Measurements from ENCODE around the gene DSEL. TPM values are rescaled to one million over a fixed set of nuclear protein-coding genes. Genes with fewer than 3 reads are reported as not detected.
A peak's percentile ranks its signal among the peaks of the same experiment; 100 is the strongest.

The DSEL gene
- total RNA-seq (1 to 10 TPM; 1.9 to 4.7 (median 2.5) TPM), polyA plus RNA-seq (1 to 10 TPM in 1 of 2 donors, under 1 TPM in 1; 0.65 to 1.9 TPM)

DNA sequence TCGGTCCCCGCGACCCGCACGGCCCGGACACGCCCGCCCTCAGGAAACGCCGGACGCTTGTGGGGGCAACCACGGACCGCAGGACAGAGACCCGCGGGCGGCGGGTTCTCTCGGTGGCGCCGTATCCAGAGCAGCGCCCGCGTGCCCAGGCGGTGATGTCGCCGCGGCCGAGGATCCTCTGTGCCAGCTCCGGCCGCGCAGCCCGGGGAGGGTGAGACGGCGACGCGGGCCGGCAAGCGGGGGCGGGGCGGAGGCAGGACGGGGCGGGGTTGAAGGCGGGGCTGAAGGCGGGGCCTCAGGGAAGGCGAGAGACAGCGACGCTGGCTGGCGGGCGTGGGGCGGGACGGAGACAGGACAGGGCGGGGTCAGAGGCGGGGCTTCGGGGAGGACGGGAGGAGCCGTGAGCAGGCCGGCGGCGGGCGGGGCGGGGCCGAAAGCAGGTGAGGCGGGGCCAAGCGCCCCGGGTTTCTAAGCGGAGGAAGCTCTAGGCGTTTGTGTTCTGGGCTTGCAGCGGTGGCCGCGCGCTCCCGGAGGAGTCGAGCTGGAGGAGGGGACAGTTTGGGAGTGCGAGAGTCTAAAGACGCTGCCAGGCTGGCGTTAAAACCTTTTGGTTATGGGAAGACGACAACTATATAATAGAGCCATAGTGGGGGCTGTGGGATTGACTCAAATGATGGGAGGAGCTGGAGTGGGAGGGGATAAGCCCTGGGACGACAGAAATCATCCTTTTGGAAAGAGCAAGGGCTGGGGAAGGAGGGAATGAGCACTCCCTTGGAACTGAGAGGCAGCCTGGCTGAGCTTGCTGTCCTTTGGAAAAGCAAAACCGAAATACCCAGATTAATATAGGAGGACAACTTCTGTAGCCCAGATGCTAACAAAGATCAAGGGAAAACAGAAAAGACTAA lies at the start of gene DSEL:
DSEL (minus strand) TSS at position 182 of the 905 bp plus-strand sequence. CDS start 2,112 bp downstream, outside the sequence.
- DNase-seq (peak; percentile 97 to 100 (median 99)), ATAC-seq (peak; percentile 93 to 97 (median 96)), FAIRE-seq (no peak)
- peak within 1 kb of the TSS; percentile 74 to 83 (median 76) for H3K4me3 ChIP-seq
- H3K4me1 ChIP-seq, result peaks cover 0 to 7% (median 3%) of the 10 kb centered on the region in 3 donors
- intact Hi-C loops (cut with DNase I), result no loop called here
- no peaks in the 10 kb centered on the region for H3K27me3 ChIP-seq
- peak within 1 kb of the TSS; percentile 78 to 87 (median 80) for H3K27ac ChIP-seq
- WGBS, 2 donors, result 0 to 1% methylated on average over 74 to 79 of the region's 79 CpGs
- TF ChIP-seq, protein P1, sequence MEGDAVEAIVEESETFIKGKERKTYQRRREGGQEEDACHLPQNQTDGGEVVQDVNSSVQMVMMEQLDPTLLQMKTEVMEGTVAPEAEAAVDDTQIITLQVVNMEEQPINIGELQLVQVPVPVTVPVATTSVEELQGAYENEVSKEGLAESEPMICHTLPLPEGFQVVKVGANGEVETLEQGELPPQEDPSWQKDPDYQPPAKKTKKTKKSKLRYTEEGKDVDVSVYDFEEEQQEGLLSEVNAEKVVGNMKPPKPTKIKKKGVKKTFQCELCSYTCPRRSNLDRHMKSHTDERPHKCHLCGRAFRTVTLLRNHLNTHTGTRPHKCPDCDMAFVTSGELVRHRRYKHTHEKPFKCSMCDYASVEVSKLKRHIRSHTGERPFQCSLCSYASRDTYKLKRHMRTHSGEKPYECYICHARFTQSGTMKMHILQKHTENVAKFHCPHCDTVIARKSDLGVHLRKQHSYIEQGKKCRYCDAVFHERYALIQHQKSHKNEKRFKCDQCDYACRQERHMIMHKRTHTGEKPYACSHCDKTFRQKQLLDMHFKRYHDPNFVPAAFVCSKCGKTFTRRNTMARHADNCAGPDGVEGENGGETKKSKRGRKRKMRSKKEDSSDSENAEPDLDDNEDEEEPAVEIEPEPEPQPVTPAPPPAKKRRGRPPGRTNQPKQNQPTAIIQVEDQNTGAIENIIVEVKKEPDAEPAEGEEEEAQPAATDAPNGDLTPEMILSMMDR (IDR thresholded peaks at IDR 0.05), result no peak
- no peaks in the 10 kb centered on the region for H3K9me3 ChIP-seq
- no peaks in the 10 kb centered on the region for H3K36me3 ChIP-seq

DNA sequence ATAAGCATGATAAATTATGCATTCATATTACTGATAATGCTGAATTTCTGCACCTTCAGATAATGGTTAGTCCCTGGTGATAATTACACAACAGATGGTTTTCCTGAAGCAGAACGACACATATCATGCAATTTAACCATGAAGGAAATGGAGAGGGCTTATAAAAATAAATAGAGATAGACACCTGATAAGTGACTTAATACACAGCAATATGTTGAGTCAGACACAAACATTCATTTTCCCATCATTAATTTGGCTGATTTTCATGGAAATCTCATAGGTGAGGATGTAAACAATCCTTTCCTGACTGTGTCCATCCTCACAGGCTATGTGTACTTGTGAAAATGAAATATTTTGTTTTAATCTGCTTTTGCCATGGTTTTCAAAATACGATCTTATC lies 36.9 kb upstream of the DSEL start:
- WGBS, 2 donors, result 44 to 50% methylated on average over 2 of the region's 2 CpGs
- Histone ChIP-seq H3K4me1 (no peaks in the 10 kb centered on the region), H3K27me3 (no peaks in the 10 kb centered on the region), H3K36me3 (no peaks in the 10 kb centered on the region), H3K9me3 (no peaks in the 10 kb centered on the region), H3K4me3 (no peak overlapping the region), H3K27ac (no peak overlapping the region)
- intact Hi-C loops (cut with DNase I), result no loop called here
- TF ChIP-seq, protein P1 (IDR thresholded peaks at IDR 0.05), result no peak
- ATAC-seq (no peak), FAIRE-seq (no peak), DNase-seq (no peak)

DNA sequence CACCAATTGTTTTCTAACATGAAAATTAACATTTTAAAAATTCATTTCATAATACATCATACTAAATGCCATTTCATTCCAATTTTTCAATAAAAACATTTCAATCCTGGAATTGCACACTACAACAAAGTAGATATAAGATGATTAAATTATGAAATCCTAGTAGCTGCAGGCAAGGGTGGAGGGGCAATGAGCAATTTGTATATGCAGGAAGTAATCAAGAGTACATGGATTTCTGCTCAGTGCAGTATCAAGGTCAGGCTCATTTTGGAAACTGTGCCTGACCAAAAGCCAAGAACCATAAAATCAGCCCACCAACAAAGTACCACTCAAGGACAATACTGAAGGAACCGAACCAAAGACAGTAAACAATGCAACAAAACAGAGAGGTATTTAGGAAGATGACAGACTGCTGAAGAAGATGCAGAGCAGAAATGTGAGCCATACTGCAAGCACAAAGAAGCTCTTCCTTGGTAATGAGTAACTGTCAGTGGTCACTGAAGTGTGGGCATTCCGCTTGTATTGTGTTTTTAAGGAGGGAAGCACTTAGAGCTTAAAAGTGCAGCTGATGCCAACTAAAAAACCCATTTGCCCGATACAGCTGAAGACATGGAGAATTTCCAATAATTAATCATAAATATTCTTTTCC lies 34.5 kb upstream of the DSEL start:
- H3K4me1 ChIP-seq, result no peaks in the 10 kb centered on the region
- H3K4me3 ChIP-seq, result no peak overlapping the region
- no peak overlapping the region for H3K27ac ChIP-seq
- no peaks in the 10 kb centered on the region for H3K9me3 ChIP-seq
- H3K36me3 ChIP-seq, result no peaks in the 10 kb centered on the region
- FAIRE-seq (no peak), DNase-seq (no peak), ATAC-seq (no peak)
- TF ChIP-seq, protein P1 (IDR thresholded peaks at IDR 0.05), result no peak
- H3K27me3 ChIP-seq, result no peaks in the 10 kb centered on the region
- WGBS, 2 donors, result 41 to 64% methylated on average over 3 of the region's 3 CpGs
- intact Hi-C loops (cut with DNase I), result no loop called here

DNA sequence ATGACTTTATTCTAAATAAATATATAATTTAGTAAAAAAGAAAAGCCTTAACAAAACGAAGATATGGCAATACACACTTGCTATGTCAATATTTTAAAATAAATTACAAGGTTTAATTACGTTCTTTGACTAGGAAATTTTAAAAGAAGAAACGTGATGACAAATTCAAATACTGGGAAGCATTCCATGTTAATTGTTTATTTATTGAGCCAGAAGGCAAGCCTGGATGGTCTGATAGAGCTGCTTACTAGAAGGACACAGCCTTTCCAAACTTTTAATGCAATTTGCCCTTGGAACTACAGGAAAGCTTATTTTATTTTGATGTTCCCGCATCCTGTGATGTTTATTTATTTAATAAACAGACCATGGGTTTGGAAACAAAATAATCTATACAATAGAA lies 33.4 kb upstream of the DSEL start:
- no peaks in the 10 kb centered on the region for H3K27me3 ChIP-seq
- H3K9me3 ChIP-seq, result no peaks in the 10 kb centered on the region
- intact Hi-C loops (cut with DNase I), result no loop called here
- H3K4me1 ChIP-seq, result no peaks in the 10 kb centered on the region
- WGBS, 2 donors, result 14 to 25% methylated on average over 4 of the region's 4 CpGs
- TF ChIP-seq, protein P1 (IDR thresholded peaks at IDR 0.05), result no peak
- FAIRE-seq (no peak), ATAC-seq (no peak), DNase-seq (no peak)
- H3K27ac ChIP-seq, result no peak overlapping the region
- no peaks in the 10 kb centered on the region for H3K36me3 ChIP-seq
- H3K4me3 ChIP-seq, result no peak overlapping the region

Data from pancreas (tissue), 10 donors.